ENCODE data around the gene MYBPHL. TPM values are rescaled to one million over a fixed set of nuclear protein-coding genes. Genes with fewer than 3 reads are reported as not detected.

MYBPHL gene
- total RNA-seq, 1 experiment from 2014 or later: 1.1 TPM

GRCh38 chr1:109247401-109248365 is 59.1 kb downstream of the MYBPHL start:
- CTCF ChIA-PET: interaction anchor here (0.5 to 1.9 kb wide), 8 partner anchors 14 to 526 kb away, joined by 3 to 5 read pairs (median 3); no protein-coding TSS in a partner anchor
- TF ChIP-seq CTCF (IDR thresholded peaks at IDR 0.05; ENCODE audit: unreplicated experiment): no peak
- BruUV-seq (replicated peaks): no TSS peak
- Mint-ChIP-seq H3K4me3 (ENCODE audit: unreplicated experiment) (no peak overlapping the region), H3K4me1 (ENCODE audit: insufficient read depth, unreplicated experiment) (no peaks in the 10 kb centered on the region), H3K27ac (ENCODE audit: low read depth, unreplicated experiment) (no peak overlapping the region), H3K36me3 (ENCODE audit: insufficient read depth, unreplicated experiment) (peaks cover 4% of the 10 kb centered on the region), H3K9me3 (ENCODE audit: unreplicated experiment) (no peaks in the 10 kb centered on the region), H3K27me3 (ENCODE audit: insufficient read depth, unreplicated experiment) (no peaks in the 10 kb centered on the region)
- intact Hi-C loops (cut with micrococcal nuclease): no loop called here
- POLR2A ChIA-PET: interaction anchor here (0.5 to 1.5 kb wide), 6 partner anchors 9 to 221 kb away, joined by 3 to 8 read pairs (median 3); partner anchors contain the start of gene SARS1
- no peak for DNase-seq (ENCODE audit: unreplicated experiment)

- ChIA-PET CTCF (interaction anchor here (0.7 to 1.5 kb wide), 3 partner anchors 15 to 50 kb away, joined by 3 to 4 read pairs (median 3); no protein-coding TSS in a partner anchor), POLR2A (interaction anchor here (0.7 to 1.7 kb wide), 3 partner anchors 9 to 24 kb away, joined by 4 to 6 read pairs (median 4); no protein-coding TSS in a partner anchor)
- intact Hi-C loops (cut with micrococcal nuclease): no loop called here
- TF ChIP-seq CTCF (IDR thresholded peaks at IDR 0.05; ENCODE audit: unreplicated experiment): no peak
- Mint-ChIP-seq H3K4me3 (ENCODE audit: unreplicated experiment) (no peak overlapping the region), H3K36me3 (ENCODE audit: insufficient read depth, unreplicated experiment) (peaks cover 16% of the 10 kb centered on the region), H3K27ac (ENCODE audit: low read depth, unreplicated experiment) (no peak overlapping the region), H3K9me3 (ENCODE audit: unreplicated experiment) (no peaks in the 10 kb centered on the region), H3K4me1 (ENCODE audit: insufficient read depth, unreplicated experiment) (no peaks in the 10 kb centered on the region), H3K27me3 (ENCODE audit: insufficient read depth, unreplicated experiment) (no peaks in the 10 kb centered on the region)
- no peak for DNase-seq (ENCODE audit: unreplicated experiment)
- BruUV-seq (replicated peaks): no TSS peak
Measured at GRCh38 chr1:109246141-109246551, 60.7 kb downstream of the MYBPHL start.

GRCh38 chr1:109243860-109244552 is 62.8 kb downstream of the MYBPHL start:
- intact Hi-C loops (cut with micrococcal nuclease): no loop called here
- Mint-ChIP-seq H3K4me1 (ENCODE audit: insufficient read depth, unreplicated experiment) (peaks cover 18% of the 10 kb centered on the region), H3K27ac (ENCODE audit: low read depth, unreplicated experiment) (no peak overlapping the region), H3K27me3 (ENCODE audit: insufficient read depth, unreplicated experiment) (no peaks in the 10 kb centered on the region), H3K36me3 (ENCODE audit: insufficient read depth, unreplicated experiment) (peaks cover 38% of the 10 kb centered on the region), H3K4me3 (ENCODE audit: unreplicated experiment) (no peak overlapping the region), H3K9me3 (ENCODE audit: unreplicated experiment) (no peaks in the 10 kb centered on the region)
- no peak for DNase-seq (ENCODE audit: unreplicated experiment)
- ChIA-PET CTCF (no interaction called here), POLR2A (interaction anchor here (0.7 kb wide), 1 partner anchor 27 kb away, joined by 3 read pairs; no protein-coding TSS in a partner anchor)
- BruUV-seq (replicated peaks): no TSS peak
- TF ChIP-seq CTCF (IDR thresholded peaks at IDR 0.05; ENCODE audit: unreplicated experiment): no peak

GRCh38 chr1:109243221-109243620 is 63.6 kb downstream of the MYBPHL start:
- ChIA-PET POLR2A (interaction anchor here (0.8 to 1.0 kb wide), 2 partner anchors 19 to 30 kb away, joined by 4 to 5 read pairs; partner anchors contain the start of gene SARS1), CTCF (interaction anchor here (0.6 kb wide), 1 partner anchor 146 kb away, joined by 6 read pairs; no protein-coding TSS in a partner anchor)
- Mint-ChIP-seq H3K4me3 (ENCODE audit: unreplicated experiment) (no peak overlapping the region), H3K4me1 (ENCODE audit: insufficient read depth, unreplicated experiment) (peaks cover 23% of the 10 kb centered on the region), H3K27ac (ENCODE audit: low read depth, unreplicated experiment) (no peak overlapping the region), H3K36me3 (ENCODE audit: insufficient read depth, unreplicated experiment) (peaks cover 45% of the 10 kb centered on the region), H3K27me3 (ENCODE audit: insufficient read depth, unreplicated experiment) (no peaks in the 10 kb centered on the region), H3K9me3 (ENCODE audit: unreplicated experiment) (no peaks in the 10 kb centered on the region)
- intact Hi-C loops (cut with micrococcal nuclease): no loop called here
- TF ChIP-seq CTCF (IDR thresholded peaks at IDR 0.05; ENCODE audit: unreplicated experiment): no peak
- DNase-seq (ENCODE audit: unreplicated experiment): no peak
- BruUV-seq (replicated peaks): no TSS peak
